ENCODE data around the gene PLIN1. TPM values are rescaled to one million over a fixed set of nuclear protein-coding genes. Genes with fewer than 3 reads are reported as not detected.

PLIN1 gene
- total RNA-seq, 1 experiment from 2014 or later = 0.32 TPM

GRCh38 chr15:89681146-89681545 is 2.0 kb upstream of the PLIN1 start:
- POLR2A ChIA-PET = no interaction called here
- RAD21 ChIA-PET (ENCODE audit: low non-redundant PET in 1 of 2, low total read pairs in 2 of 2, uncharacterized antibody in 2 of 2, unreplicated experiment in 2 of 2) = no interaction called here
- Histone ChIP-seq H3K27ac (ENCODE audit: low read depth, low read length) (no peak overlapping the region), H3K4me2 (ENCODE audit: low read length) (no peak overlapping the region), H3K9me2 (ENCODE audit: insufficient read depth) (no peaks in the 10 kb centered on the region), H3K4me3 (replicated peaks in 1 of 2; ENCODE audit: low read depth in 1 of 2, low read length in 2 of 2) (no peak overlapping the region), H3K4me1 (ENCODE audit: control insufficient read depth in 1 of 2, insufficient read depth in 2 of 2, low read length in 2 of 2) (no peaks in the 10 kb centered on the region), H3K79me2 (ENCODE audit: insufficient read depth, low read length) (no peaks in the 10 kb centered on the region), H3K36me3 (ENCODE audit: control insufficient read depth in 1 of 2, insufficient read depth in 2 of 2, low read length in 2 of 2) (no peaks in the 10 kb centered on the region), H4K20me1 (ENCODE audit: insufficient read depth) (no peaks in the 10 kb centered on the region), H3K9ac (ENCODE audit: low read length) (no peak overlapping the region), H2AFZ (ENCODE audit: low read depth, low read length, poor library complexity, severe bottlenecking) (no peak overlapping the region), H3K9me3 (ENCODE audit: control insufficient read depth in 1 of 2, insufficient read depth in 1 of 2, low read depth in 1 of 2, low read length in 2 of 2) (no peaks in the 10 kb centered on the region), H3K27me3 (ENCODE audit: insufficient read depth, low read length) (no peaks in the 10 kb centered on the region)
- no TSS peak for BruUV-seq (replicated peaks)
- TF ChIP-seq ZBTB33 (IDR thresholded peaks at IDR 0.05; ENCODE audit: extremely low read depth, insufficient replicate concordance, low read length) (no peak), RAD21 (IDR thresholded peaks at IDR 0.05; ENCODE audit: low read depth) (no peak), EZH2 (IDR thresholded peaks at IDR 0.05) (no peak), EGR1 (IDR thresholded peaks at IDR 0.05; ENCODE audit: low read depth) (no peak), POLR2A (IDR thresholded peaks at IDR 0.05; ENCODE audit: borderline replicate concordance, extremely low read depth, insufficient read depth, insufficient read length) (no peak), CEBPB (IDR thresholded peaks at IDR 0.05; ENCODE audit: low read depth) (no peak)
- CTCF ChIA-PET = no interaction called here
- no peak for DNase-seq (ENCODE audit: low read depth, low spot score)
- intact Hi-C loops (cut with micrococcal nuclease) = no loop called here
- no peak for ATAC-seq

GRCh38 chr15:89680282-89680873 is 1.2 kb upstream of the PLIN1 start:
- Histone ChIP-seq H3K9me2 (ENCODE audit: insufficient read depth) (no peaks in the 10 kb centered on the region), H3K79me2 (ENCODE audit: insufficient read depth, low read length) (no peaks in the 10 kb centered on the region), H3K4me2 (ENCODE audit: low read length) (no peak overlapping the region), H2AFZ (ENCODE audit: low read depth, low read length, poor library complexity, severe bottlenecking) (no peak overlapping the region), H3K9ac (ENCODE audit: low read length) (no peak overlapping the region), H3K4me3 (replicated peaks in 1 of 2; ENCODE audit: low read depth in 1 of 2, low read length in 2 of 2) (no peak overlapping the region), H3K9me3 (ENCODE audit: control insufficient read depth in 1 of 2, insufficient read depth in 1 of 2, low read depth in 1 of 2, low read length in 2 of 2) (no peaks in the 10 kb centered on the region), H3K4me1 (ENCODE audit: control insufficient read depth in 1 of 2, insufficient read depth in 2 of 2, low read length in 2 of 2) (no peaks in the 10 kb centered on the region), H3K27me3 (ENCODE audit: insufficient read depth, low read length) (no peaks in the 10 kb centered on the region), H3K27ac (ENCODE audit: low read depth, low read length) (no peak overlapping the region), H3K36me3 (ENCODE audit: control insufficient read depth in 1 of 2, insufficient read depth in 2 of 2, low read length in 2 of 2) (no peaks in the 10 kb centered on the region), H4K20me1 (ENCODE audit: insufficient read depth) (no peaks in the 10 kb centered on the region)
- ATAC-seq (no peak), DNase-seq (ENCODE audit: low read depth, low spot score) (no peak)
- ChIA-PET POLR2A (no interaction called here), CTCF (no interaction called here), RAD21 (ENCODE audit: low non-redundant PET in 1 of 2, low total read pairs in 2 of 2, uncharacterized antibody in 2 of 2, unreplicated experiment in 2 of 2) (no interaction called here)
- no TSS peak for BruUV-seq (replicated peaks)
- intact Hi-C loops (cut with micrococcal nuclease) = no loop called here
- TF ChIP-seq EGR1 (IDR thresholded peaks at IDR 0.05; ENCODE audit: low read depth) = no peak
